GM19468 (cell line): ENCODE data around the gene HYKK.
"Not testable (repeated sequence)": the region's sequence is repeated elsewhere in the genome, so short reads cannot be mapped to it uniquely, and the experiment has no call there.

Experiments used
- ATAC-seq: cut with Tn5 transposase; IDR thresholded peaks from one replicate; pipeline ENCODE4 v1.9.1; 2021; ENCODE audit warnings: mild to moderate bottlenecking, moderate library complexity, moderate number of reproducible peaks; ENCODE audit not compliant: unreplicated experiment; ENCODE audit errors: extremely low read depth

HYKK gene, protein sequence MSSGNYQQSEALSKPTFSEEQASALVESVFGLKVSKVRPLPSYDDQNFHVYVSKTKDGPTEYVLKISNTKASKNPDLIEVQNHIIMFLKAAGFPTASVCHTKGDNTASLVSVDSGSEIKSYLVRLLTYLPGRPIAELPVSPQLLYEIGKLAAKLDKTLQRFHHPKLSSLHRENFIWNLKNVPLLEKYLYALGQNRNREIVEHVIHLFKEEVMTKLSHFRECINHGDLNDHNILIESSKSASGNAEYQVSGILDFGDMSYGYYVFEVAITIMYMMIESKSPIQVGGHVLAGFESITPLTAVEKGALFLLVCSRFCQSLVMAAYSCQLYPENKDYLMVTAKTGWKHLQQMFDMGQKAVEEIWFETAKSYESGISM

DNA sequence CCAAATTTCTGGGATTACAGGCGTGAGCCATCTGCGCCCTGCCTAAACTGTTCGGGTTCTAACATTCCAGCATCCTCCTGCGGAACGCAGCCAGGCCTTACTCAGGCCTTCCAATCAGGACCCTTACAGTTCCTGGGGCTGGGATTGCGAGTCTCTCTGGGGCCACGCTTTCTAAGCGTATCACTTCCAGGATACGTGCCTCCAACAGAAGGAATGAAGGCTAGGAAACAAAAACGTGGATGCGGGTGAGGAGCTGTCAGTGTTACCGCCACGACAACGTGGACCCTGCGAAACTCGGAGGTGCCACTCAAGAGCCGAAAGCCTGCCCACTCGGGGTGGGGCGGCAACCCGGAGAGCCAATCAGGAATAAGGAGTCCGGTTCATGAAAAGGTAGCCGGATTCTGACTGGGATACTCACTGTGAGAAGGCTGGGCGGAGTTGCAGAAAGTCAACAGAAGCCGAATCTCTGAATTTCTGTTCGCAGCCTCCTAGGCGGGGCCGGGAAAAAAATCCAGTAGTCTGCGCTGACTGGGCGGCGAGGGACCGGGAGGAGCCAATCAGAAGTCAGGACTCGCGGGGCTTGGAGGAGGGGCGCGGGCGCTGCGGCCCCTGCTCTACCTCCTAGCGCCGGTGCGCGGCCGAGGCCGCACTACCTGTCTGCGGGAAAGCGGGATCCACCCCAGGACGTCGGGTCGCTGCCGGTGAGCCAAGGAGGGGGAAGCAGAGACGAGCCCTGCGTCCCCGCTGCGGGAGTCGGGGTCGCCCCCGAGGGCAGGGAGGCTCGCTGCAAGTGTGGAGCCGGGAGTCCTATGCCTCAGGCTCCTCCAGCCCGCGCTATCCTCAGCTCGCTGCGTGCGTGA lies at the start of gene HYKK:
HYKK (plus strand) TSS at position 607 of the 860 bp plus-strand sequence. CDS start 5,512 bp downstream, outside the sequence.
- peak; percentile 29 for ATAC-seq

DNA sequence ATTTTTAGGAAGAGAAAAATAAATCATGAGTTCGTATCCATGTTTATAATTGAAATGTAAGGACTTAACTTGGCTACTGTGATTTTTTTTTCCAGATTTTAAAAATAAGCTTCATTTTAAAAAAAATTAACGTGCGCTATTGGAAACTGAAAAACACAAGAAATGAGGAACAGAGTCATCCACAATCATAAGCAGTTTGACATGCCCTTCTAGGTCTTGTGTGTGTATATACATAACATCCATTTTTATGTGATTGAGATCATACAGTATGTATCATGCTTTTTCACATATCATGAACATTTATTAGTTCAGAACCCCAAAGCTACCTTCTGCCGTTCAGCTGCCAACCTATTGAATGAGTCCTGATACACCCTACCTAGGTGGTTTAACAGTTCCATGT lies 46.6 kb upstream of the HYKK start:
- ATAC-seq, result no peak

DNA sequence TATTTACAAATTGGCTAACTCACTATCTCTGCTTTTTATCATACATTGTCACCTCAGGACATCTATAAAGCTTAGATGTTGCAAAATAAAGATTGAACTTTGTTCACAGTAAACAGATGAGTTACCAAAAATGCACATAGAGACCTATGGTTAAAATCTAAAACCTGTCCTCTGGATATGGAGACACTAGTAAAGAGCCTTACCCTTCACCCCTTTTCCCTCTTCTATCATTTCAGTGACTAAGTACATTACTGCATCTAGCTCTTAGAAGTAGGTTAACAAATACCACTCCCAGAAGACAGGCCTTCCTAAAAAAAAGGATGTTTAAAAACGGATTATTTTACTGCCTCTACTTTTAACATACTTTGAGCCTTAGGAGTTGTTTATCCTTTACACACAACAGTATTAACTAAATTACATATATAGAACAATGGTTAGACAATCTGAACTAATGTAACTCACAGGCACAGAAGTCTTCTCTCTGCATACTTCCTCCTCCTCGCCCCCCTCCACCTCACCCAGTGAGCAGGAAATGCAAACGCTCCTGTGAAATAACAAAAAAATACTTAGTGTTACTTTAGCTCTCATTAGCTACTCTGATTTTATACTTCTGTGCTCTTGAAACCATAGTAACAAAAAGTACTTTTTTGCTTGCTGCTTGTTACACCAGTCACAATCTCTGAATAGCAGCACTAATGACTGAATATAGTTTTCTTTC lies 46.0 kb upstream of the HYKK start:
- no peak for ATAC-seq

DNA sequence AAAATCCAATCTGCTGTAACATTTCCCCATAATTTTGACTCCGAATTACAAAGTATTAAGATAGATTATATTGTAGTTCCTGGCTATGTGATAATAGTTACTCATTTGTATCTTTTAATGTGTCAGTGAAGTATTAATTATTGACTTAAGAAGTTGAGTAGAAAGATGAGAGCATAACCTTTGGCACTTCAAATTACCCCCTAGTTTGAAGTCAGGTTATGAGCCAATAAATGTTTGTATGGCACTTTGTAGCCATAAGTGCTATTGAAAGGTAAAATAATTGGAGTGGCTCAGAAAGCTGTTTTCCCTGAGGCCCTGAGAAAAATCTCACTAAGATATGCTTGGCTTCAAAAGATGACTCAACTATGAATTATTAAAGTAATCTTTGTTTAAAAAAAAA lies 38.3 kb upstream of the HYKK start:
- ATAC-seq, result no peak

DNA sequence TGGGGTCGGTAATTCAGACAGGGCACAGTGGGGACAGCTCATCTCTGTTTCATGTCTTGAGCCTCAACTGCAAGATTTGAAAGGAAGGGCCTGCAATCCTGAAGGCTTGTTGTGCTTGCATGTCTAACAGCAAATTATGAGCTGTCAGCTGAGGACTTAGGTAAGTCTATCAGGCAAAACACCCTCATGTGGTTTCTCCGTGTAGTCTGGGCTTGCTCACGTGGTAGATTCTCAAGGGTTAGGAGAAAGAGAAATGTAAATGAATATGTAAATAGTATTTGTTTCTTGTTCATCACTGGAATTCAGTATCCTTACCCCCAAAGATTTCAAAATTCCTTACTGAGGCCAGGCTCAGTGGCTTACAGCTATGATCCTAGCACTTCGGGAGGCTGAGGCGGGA lies 30.1 kb upstream of the HYKK start:
- no peak for ATAC-seq

DNA sequence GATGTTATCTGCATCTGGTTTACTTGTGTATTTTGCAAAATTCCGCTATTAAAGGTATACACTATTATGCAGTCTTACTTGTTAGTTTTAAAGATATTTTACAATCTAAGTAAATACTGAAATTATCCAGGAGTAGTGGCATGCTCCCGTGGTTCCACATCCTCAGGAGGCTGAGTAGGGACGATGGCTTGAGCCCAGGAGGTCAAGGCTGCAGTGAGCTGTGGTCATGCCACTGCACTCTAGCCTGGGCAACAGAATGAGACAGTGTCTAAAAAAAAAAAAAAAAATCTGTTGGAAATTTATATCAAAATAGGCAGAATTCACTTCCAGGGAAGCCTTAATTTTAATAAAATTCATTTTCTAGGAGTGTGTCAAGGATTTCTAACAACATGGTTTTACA lies 27.7 kb upstream of the HYKK start:
- no peak for ATAC-seq

DNA sequence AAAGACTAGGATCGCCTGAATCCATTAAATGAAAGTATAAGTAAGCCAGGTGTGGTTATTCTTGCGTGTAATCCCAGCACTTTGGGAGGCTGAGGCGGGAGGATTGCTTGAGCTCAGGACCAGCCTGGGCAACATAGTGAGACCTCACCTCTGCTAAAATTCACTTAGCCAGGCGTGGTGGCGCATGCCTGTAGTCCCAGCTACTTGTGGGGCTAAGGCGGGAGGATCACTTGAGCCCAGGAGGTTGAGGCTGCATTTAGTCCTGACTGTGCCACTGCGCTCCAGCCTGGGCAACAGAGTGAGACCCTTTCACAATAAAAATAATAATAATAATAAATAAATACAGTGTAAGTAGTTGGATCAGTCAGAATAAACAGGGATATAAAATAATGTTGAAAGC lies 25.5 kb upstream of the HYKK start:
- ATAC-seq, result no peak

DNA sequence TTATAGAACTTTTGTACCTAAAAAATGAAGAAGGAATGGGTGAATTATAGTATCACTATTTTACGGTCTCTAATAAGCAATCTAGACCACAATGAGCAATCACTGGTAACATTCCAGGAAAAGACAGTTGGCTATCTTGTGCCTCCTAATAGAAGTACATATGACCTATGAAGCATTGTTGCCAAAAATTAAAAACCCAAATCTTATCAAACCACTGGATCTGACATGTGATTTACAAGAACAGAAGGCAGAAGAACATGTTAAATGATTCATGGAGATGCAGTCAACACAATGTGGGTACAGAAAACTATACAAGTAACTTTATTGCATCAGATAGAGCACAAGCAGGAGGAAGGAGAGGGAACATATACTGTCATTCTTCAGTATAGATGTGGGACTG lies 14.5 kb upstream of the HYKK start:
- no peak for ATAC-seq

DNA sequence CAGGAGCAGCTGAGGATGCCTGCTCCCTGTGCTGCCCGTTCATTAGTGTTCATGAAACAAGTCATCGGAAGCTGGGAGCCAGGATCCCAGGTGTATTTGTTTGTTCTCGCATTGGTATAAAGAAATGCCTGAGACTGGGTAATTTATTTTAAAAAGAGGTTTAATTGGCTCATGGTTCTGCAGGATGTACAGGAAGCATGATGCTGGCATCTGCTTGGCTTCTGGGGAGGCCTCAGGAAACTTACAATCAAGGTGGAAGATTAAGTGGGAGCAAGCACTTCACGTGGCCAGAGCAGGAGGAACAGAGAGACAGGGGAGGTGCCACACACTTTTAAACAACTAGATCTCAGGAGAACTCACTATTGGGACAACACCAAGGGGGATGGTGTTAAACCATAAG lies 5.5 kb upstream of the HYKK start:
- ATAC-seq, result no peak

DNA sequence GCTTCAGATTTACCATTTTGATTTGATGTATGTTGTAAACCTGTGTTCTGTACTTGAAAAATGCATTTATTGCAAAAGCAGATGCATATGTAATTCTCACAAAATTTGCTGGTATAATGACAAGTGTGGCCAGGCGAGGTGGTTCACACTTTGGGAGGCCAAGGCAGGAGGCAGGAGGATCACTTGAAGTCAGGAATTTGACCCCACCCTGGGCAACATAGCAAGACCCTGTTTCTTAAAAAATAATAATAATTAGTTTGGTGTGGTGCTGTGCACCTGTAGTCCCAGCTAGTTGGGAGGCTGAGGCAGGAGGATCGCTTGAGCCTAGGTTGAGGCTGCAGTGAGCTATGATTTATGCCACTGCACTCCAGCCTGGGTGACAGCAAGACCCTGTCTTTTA lies 4.7 kb upstream of the HYKK start:
- ATAC-seq, result no peak

DNA sequence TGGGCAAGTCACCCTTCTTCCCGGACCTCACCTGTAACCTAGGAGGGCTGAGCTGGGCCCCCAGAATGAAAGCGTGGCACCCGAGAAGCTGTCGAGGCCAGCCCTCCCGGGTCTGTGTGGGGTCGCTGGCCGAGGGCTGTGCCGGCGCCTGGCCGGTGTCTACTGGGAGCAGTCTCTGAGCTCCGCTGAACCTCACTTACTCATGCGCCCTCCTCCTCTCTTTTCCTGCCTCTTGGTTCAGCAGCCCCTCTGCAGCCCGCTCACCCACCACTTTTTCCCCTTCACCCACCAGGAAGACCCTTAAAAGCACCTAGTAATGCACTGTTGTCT lies 419 bp downstream of the HYKK start:
- ATAC-seq, result no peak

DNA sequence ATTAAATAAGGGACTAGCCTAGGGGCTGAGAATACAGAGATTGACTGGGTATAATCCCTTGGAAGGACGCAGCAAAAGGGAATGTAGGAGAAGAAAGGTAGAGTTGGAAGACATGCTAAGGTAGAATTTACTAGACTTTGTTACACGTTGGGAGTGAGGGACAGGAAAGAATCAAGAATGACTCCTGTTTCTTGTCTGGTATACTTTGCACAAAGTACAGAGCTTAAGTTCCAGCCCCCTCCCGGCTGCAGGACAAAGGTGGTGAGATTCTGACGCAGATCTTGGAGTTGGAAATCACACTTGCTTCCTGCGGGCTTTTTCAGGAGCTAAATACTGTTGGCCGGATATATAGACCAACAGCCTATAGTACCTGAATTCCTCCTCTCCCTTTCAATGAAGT lies 895 bp downstream of the HYKK start:
- no peak for ATAC-seq

DNA sequence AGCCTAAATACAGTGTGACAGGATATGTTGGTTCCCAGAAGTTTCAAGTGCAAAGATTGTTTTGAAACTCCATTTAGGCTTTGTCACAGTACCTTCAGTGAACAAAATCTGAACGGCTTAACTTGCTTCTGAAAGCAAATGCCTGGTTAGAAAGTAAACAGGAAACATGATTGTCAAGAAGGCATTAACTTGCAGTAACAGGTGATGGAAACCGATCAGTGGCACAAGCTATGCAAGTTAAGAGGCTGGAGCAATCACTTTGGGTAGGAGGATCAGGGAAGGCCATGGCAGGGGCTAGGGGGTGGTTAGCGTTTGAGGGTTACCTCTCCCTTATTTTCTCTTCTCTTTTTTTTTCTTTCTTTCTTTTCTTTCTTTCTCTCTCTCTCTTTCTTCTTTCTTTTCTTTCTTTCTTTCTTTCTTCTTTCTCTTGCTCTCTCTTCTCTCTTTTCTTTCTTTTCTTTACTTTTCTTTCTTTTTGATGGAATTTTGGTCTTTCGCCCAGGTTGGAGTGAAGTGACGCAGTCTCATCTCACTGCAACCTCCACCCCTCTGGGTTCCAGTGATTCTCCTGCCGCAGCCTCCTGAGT lies 2.4 kb downstream of the HYKK start:
- ATAC-seq, result no peak

DNA sequence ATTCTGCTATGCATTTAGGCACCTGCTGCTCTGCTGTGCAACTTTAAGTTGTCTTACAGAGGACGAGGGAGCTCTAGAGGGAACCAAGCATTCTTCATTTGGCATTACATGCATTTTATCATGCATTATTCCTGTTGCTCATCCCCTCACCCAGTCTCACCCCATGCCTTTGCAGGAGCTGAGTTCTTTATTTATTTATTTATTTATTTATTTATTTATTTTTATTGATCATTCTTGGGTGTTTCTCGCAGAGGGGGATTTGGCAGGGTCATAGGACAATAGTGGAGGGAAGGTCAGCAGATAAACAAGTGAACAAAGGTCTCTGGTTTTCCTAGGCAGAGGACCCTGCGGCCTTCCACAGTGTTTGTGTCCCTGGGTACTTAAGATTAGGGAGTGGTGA lies 12.7 kb downstream of the HYKK start:
- not testable (repeated sequence) for ATAC-seq

DNA sequence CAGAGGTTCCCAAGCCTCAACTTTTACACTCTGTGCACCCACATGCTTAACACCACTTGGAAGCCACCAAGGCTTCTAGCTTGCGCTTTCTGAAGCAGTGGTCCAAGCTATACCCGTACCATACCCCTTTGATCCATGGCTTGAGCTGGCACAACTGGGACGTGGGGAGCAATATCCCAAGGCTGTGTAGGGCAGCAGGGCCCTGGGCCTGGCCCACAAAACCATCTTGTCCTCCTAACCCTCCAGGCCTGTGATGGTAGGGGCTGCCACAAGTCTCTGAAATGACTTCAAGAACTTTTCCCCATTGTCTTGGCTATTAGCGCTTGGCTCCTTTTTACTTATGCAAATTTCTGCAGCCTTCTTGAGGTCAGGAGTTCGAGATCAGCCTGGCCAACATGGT lies 16.9 kb downstream of the HYKK start:
- no peak for ATAC-seq

DNA sequence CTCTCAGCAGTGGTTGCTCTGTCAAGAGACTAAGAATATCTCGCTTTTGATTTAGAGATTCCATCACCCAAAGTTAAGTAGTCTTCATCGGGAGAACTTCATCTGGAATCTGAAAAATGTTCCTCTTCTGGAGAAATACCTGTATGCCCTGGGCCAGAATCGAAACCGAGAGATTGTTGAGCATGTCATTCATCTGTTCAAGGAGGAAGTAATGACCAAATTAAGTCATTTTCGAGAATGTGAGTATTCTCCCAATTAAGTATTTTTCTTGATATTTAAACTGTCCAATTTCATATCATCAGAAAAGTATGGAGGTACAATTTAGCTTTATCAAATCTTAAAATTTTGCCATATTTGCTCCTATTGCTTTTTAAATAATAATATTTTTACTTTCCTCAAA lies 19.9 kb downstream of the HYKK start:
- no peak for ATAC-seq

DNA sequence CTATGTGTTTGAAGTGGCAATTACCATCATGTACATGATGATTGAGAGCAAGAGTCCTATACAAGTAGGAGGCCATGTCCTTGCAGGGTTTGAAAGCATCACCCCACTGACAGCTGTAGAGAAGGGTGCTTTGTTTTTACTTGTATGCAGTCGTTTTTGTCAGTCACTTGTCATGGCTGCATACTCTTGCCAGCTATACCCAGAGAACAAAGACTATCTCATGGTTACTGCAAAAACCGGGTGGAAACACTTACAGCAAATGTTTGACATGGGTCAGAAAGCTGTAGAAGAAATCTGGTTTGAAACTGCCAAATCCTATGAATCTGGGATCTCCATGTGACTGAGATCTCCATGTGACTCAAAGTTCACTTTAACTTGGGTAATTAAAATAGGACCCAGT lies 26.0 kb downstream of the HYKK start:
- ATAC-seq, result no peak

DNA sequence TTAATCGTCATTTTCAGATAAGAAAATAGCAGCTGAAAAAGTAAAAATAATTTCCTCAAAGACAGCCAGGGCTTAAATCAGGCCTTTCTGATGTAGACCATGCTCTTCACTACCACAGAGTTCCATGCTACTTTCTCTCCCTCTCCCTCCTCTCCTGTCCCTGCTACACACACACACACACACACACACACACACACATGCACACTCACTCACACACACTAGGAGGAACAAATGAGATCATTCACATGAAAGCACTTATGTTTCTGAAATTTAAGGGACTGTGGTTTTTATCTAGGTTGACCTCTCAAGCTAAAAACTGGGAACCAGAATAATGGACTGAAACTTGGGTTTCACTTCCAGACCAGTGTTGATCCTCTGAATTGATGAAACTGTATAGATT lies 28.8 kb downstream of the HYKK start:
- no peak for ATAC-seq

DNA sequence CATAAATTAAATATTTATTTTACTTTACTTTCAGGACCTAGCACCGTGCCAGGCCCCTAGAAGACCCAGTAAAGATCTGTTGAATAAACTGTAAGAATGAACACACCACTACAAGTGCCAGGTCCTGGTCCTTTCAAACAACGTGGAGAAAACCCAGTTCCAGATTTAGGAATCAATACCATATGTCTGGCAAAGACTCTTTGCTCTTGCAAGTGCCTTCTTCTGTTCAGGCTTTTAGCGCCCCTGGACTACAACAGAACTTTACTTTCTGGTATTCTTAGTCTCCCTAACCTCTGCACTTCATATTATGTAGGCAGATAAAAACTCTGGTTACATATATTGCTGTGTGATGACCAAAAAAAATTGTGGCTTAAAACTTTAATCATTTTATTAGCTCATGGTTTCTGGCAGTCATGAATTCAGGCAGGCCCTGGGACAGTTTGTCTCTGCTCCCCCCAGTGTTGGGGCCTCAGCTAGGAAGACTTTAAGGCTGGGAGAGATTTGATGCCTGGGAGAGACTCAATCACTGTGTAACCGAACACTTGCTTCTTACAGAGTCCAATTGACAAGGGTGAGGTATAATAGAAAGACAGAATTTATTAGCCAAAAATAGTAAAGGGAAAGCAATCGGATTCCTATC lies 30.0 kb downstream of the HYKK start:
- no peak for ATAC-seq

DNA sequence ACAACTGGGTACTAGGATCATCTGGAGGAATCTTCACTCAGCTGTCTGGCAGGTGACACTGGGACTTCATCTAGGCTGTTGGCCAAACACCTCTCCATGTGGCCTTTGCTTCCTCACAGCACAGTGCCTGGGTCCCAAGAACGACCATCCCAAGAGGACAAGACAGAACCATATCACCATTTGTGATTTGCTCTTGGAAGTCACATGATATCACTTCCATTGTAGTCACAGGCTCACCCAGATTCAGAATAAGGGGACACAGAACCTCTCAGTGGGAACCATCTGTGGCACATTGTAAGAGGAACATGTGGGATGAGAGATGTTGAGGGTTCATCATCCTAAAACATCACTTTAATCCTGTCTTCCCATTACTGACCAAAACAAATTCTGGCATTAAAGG lies 31.0 kb downstream of the HYKK start:
- ATAC-seq, result no peak
